ENCODE data around the gene TRIM41. TPM values are rescaled to one million over a fixed set of nuclear protein-coding genes. Genes with fewer than 3 reads are reported as not detected.

Gene TRIM41
- total RNA-seq, 1 experiment from 2014 or later: 34.2 TPM

- DNase-seq: no peak
- H2BK20ac ChIP-seq (ENCODE audit: low read depth, low read length, poor library complexity, severe bottlenecking): no peak overlapping the region
- Mint-ChIP-seq H3K27me3 (ENCODE audit: low read depth) (no peaks in the 10 kb centered on the region; the same call in 1 of the 2 replicates), H3K27ac (no peak overlapping the region), H3K9me3 (peaks cover 0 to 3% of the 10 kb centered on the region in 2 experiments; a peak in 2 of 5 replicates), H3K4me1 (peaks cover 11 to 15% of the 10 kb centered on the region in 2 experiments; a peak in 3 of 4 replicates), H3K36me3 (ENCODE audit: insufficient read depth in 1 of 3, low read depth in 3 of 3) (peaks cover 12 to 32% (median 30%) of the 10 kb centered on the region in 3 experiments; a peak in 6 of 7 replicates), H3K4me3 (peak overlapping the region; percentile 44 to 51)
- H4K20me1 ChIP-seq (ENCODE audit: control insufficient read depth, insufficient read depth, insufficient read length): no peaks in the 10 kb centered on the region
- H4K5ac ChIP-seq (ENCODE audit: insufficient read length, low read depth, low read length): no peak overlapping the region
- no peak overlapping the region for H3K14ac ChIP-seq (ENCODE audit: insufficient read depth, low read length)
- H3K79me1 ChIP-seq (ENCODE audit: insufficient read depth, low read depth, low read length, poor library complexity, severe bottlenecking): peaks cover 8% of the 10 kb centered on the region
- H2BK15ac ChIP-seq (ENCODE audit: low read depth, low read length): no peak overlapping the region
- no peak overlapping the region for H3T11ph ChIP-seq (ENCODE audit: low read length)
- no peak overlapping the region for H2BK12ac ChIP-seq (ENCODE audit: insufficient read length, low read depth, low read length)
- no peak overlapping the region for H4K8ac ChIP-seq (replicated peaks; ENCODE audit: insufficient read length, low read depth, low read length)
- H2BK120ac ChIP-seq (ENCODE audit: low read depth, low read length, poor library complexity, severe bottlenecking): no peak overlapping the region
- no peaks in the 10 kb centered on the region for H3K9me3 ChIP-seq (ENCODE audit: control insufficient read depth, low read depth, low read length)
- H3K23ac ChIP-seq (ENCODE audit: insufficient read length, low read depth, low read length): no peak overlapping the region
- H3K18ac ChIP-seq (ENCODE audit: insufficient read length, low read depth, low read length): no peak overlapping the region
- no peak overlapping the region for H2AFZ ChIP-seq (ENCODE audit: low read length)
- H4K91ac ChIP-seq (ENCODE audit: insufficient read length, low read depth, low read length): no peak overlapping the region
- no peak overlapping the region for H3K56ac ChIP-seq (ENCODE audit: insufficient read length, low read depth, low read length)
- no CpG with 5 or more reads among the region's 7 CpGs for WGBS (ENCODE audit: extremely low coverage, insufficient read length, low lambda C conversion rate)
- no peak overlapping the region for H2BK5ac ChIP-seq (ENCODE audit: insufficient read length, low read length)
- H3K79me2 ChIP-seq (ENCODE audit: insufficient read depth, low read length): no peaks in the 10 kb centered on the region; the same call in 1 of the 2 replicates
- H3K9ac ChIP-seq (ENCODE audit: extremely low read depth, insufficient read length, low read length): no peak overlapping the region
- no peak overlapping the region for H3K27ac ChIP-seq (ENCODE audit: insufficient read length, low read depth, low read length)
- no peak overlapping the region for H3K4me2 ChIP-seq (ENCODE audit: insufficient read depth, insufficient read length, low read length)
- H3K4me1 ChIP-seq (ENCODE audit: insufficient read depth, low read length): no peaks in the 10 kb centered on the region
- H3K27me3 ChIP-seq (ENCODE audit: insufficient read depth, low read length): no peaks in the 10 kb centered on the region
- TF ChIP-seq CTCF (conservative IDR thresholded peaks at IDR 0.05): no peak
- no peak overlapping the region for H3K4ac ChIP-seq (ENCODE audit: low read depth, low read length)
- H2AK5ac ChIP-seq (ENCODE audit: insufficient read length, low read length): no peak overlapping the region
- peaks cover 9% of the 10 kb centered on the region for H3K23me2 ChIP-seq (ENCODE audit: insufficient read length, low read depth, low read length, poor library complexity, severe bottlenecking)
Measured at GRCh38 chr5:181282874-181283273, 59.8 kb downstream of the TRIM41 start.

Measured in H9 (cell line).